HG03520 (cell line): ENCODE data around the gene VAMP8.
"Not testable (repeated sequence)": the region's sequence is repeated elsewhere in the genome, so short reads cannot be mapped to it uniquely, and the experiment has no call there.

Source experiments
- ATAC-seq: cut with Tn5 transposase; IDR thresholded peaks from one replicate; pipeline ENCODE4 v1.9.1; 2021; ENCODE audit warnings: mild to moderate bottlenecking, moderate library complexity; ENCODE audit not compliant: unreplicated experiment

The VAMP8 gene

DNA sequence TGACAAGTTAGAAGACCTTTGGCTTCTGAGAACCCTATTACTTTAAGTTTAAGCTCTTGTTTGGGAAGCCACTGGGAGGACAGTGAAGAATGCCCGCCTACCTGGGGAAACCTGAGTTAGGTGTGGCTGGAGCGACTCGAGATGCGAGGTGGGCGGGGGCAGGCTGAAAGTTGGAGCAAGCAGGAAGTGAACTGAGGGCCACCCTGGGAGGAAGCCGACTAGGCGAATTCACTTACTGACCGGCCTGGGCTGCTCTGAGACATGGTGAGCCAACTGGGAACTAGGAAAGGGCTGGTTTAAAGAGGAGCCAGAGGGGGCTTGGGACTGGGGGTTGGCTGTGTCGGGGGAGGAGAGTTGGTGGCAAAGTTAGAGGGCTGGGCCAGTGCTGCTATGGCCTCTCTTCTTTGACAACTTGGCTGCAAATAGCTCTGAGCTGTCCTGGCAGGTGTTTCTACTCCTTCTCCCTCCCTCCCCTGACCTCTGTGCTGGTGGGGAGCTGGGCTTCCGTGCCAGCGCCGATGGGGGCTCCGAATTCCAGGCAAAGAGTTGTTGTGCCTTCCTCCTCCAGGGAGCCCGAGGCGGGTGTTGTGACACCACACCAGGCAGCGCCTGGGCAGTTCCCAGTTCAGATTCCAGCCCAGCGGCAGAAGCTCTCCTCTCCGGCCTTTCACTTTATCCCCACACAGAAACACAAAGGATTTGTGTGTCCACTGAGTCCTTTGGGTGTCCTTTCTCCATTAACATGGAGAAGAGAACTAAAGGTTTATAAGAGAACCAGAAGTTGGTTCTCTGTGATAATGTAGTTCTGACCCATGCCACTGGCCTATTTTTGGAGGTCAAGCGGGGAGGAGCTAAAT is at the start of gene VAMP8:
Gene VAMP8 (plus strand): TSS at position 201 of the 857 bp plus-strand sequence. CDS start 61 bp downstream, at position 262.
- ATAC-seq: peak; percentile 54

- ATAC-seq: no peak
These were observed 49.6 kb upstream of the VAMP8 start for GRCh38 chr2:85527787-85528186.

DNA sequence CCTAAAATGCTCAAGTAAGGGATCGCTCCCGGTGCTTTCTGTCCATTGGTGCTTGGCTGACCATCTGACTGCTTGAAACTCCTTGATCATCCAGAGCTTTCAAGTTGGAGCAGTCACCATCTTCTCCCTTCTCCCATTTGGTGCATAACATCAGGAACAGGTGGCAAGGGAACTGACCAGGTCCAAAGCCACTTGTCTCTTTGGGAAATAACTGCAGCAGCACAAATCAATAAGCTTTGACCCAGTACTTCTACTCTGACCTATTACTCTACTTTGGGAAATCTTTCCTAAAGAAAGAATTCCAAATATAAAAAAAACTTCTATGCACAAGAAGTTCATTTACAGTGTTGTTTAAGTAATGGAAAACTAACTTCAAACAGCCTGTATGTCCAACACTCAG is 49.0 kb upstream of the VAMP8 start:
- ATAC-seq: no peak

DNA sequence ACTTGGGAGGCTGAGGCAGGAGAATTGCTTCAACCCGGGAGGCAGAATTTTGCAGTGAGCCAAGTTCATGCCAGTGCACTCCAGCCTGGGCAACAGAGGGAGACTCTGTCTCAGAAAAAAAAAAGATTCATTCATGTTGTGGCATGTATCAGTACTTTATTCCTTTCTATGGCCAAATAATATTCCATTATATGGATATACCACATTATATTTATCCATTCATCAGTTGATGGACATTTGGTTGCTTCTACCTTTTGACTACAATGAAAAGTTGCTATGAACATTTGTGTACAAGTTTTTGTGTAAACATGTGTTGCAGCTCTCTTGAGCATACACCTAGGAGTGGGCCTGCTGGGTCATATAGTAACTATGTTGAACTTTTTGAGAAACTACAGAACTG is 47.6 kb upstream of the VAMP8 start:
- ATAC-seq: no peak

- no peak for ATAC-seq
These were observed 45.8 kb upstream of the VAMP8 start for GRCh38 chr2:85531589-85531988.

GRCh38 chr2:85534099-85534498 is 43.3 kb upstream of the VAMP8 start:
- ATAC-seq: no peak

DNA sequence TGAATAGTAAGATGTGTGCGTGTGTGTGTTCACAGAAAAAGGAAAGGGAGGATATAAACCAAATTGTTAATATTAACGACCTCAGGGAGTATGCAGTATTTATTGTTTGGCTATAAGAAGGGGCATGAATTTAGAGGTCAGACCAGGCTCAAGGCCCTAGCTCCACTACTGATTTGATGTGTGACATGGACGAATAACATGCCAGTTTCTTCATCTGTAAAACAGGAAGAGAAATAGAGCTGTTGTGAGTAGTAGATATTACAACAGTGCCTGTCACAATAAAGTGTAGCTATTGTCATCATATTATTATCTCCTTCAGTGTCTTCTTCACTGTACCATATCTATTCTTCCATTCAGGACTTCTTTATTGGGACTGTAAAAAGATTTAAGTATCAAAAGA is 42.5 kb upstream of the VAMP8 start:
- ATAC-seq: no peak

GRCh38 chr2:85536479-85536878 is 40.9 kb upstream of the VAMP8 start:
- ATAC-seq: no peak

DNA sequence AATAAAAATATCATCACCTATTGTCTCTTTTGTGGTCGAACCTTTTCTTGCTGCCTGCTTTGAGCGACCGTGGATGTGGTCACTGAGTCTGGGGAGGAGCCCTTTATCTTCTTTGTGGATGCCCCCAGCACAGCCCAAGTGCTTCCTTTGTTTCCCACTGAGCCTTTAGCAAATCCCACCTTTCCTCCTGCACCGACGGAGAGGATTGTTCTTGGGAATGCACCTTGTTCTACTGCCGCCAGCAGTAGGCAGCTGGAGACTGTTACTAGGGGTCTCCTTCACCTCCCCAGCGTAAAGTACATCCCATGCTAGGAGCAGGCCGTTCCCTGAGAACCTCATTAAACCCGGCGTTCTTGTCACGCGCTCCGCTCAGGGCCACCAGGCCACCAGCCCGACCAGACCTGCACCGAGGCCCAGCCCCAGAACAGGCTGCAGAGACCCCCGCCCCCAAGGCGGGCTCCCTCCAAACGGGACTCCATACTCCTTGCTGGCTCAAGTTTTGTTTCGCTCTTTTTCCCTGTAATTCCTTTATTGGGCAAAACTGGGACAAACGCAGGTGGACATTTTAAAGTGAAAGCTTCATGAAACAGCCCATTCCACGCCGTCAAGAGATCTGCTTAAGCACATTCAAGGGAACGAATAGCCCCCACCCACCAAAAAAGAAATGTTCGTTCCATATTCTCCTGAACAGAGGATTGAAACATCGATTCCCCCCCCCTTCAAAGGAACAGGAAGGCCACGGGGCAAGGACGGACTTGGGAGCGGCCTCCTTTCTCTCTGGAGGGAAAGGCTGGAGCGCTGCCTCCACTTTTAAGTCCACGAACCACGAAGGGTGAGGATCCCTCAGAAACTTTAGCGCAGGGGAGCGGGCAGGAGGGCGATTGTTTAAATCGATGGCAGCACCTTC is 39.5 kb upstream of the VAMP8 start:
- ATAC-seq: no peak

- peak; percentile 65 for ATAC-seq
These were observed 38.7 kb upstream of the VAMP8 start, which contains the start of gene MAT2A for GRCh38 chr2:85538507-85539360. TSS of gene MAT2A (plus strand) at chr2:85539168. CDS start at chr2:85539288, 120 bp downstream.

DNA sequence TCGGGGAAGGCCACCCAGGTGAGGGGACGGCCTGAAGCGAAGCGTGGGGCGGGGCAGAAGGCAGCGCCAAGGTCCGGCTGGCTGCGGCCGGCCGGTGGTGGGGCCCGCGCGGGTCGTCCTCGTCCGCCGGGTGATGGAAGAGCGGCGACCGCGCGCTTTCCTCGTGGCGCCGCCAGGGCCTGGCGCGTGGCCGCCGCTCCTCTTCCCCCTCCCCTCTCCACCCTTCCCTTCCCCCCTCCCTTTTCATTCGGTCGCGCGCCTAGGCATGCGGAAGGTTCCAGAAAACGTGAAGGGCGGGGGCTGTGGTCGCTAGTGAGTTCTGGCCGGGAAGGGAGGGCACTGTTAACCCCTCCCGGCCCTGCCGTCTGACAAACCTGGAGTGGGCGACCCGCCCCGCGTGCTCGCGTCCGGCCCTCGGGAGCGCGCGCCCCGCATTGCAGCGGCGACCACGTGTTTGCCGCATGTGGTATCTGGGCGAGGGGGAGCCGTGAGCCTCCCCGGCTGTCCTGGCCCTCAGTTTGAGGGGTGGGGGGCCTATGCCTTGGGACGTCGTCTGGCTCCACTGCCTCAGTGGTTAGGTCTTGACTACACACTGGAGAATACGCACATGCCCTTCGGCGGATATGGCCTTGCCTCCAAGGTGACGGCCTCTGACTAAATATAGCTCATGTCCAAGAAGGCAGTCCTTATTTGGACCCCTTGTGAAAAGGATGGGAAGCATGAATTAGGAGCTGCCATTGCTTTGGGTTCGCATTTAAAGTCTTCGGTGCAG is 37.8 kb upstream of the VAMP8 start:
- ATAC-seq: peak; percentile 26

- ATAC-seq: no peak
These were observed 37.2 kb upstream of the VAMP8 start for GRCh38 chr2:85540133-85540648.

- no peak for ATAC-seq
These were observed 36.1 kb upstream of the VAMP8 start for GRCh38 chr2:85541262-85541661.

DNA sequence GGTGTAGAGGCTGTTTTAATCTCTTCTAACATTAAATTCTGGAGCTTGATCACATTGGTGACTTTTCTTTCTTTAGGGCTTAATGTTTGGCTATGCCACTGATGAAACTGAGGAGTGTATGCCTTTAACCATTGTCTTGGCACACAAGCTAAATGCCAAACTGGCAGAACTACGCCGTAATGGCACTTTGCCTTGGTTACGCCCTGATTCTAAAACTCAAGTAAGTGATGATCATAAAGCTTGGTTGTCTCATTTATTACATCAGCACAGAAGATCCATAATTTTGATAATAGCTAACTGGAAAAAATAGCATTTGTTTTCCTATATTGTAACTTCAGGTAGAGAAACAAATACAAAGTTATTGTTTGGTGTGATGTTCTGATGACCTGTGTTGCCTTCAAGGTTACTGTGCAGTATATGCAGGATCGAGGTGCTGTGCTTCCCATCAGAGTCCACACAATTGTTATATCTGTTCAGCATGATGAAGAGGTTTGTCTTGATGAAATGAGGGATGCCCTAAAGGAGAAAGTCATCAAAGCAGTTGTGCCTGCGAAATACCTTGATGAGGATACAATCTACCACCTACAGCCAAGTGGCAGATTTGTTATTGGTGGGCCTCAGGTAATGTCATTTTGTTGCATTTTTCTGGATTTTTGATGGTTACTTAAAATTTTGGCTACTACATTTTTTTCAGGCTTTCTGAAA is 35.5 kb upstream of the VAMP8 start:
- no peak for ATAC-seq

- no peak for ATAC-seq
These were observed 34.6 kb upstream of the VAMP8 start for GRCh38 chr2:85542777-85543176.

GRCh38 chr2:85544254-85544691 is 33.1 kb upstream of the VAMP8 start:
- not testable (repeated sequence) for ATAC-seq

DNA sequence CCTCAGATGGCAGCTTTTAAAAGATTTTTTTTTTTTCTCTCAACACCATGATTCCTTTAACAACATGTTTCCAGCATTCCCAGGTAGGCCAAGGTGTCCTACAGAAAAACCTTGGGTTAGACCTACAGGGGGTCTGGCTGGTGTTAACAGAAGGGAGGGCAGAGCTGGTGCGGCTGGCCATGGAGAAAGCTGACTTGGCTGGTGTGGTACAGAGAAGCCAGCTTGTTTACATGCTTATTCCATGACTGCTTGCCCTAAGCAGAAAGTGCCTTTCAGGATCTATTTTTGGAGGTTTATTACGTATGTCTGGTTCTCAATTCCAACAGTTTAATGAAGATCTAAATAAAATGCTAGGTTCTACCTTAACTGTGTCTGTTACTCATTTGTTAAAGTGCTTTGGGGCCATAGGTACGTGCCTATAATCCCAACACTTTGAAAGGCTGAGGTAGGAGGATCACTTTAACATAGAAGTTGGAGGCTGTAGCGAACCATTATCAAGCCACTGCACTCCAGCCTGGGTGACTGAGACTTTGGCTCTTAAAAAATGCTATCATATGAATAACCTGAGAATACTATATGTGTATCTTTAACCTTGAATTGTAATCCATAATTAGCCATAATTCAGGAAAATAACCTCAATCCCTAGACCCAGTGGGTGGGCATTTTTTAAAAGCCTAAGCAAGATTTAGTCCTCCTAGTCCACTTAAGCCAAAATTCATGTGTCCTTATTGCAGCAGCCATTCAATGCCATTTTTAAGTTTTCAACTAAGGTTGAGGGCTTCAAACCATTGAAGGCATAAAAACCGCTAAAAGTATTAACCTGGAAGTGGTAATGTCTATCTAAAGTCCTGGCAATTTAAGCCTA is 32.2 kb upstream of the VAMP8 start:
- not testable (repeated sequence) for ATAC-seq

DNA sequence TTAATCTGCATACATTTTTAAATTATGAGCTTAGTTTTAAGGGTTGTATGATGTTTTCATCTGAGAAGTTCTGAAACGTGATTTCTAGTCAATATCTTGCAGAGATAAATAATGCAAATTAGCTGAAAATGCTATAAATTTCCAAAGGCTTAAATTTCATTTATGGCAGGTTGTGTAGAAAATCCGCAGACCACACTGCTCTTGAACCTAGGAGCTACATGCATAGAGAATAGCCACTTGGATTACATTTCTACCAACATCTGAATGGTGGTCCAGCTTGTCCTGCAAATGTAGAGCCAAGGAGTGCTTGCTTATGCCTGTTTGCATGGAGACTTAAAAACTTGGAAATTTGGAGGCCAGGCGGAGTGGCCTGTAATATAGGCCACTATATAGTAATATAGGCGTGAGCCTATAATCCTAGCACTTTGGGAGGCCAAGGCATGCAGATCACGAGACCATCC is 31.6 kb upstream of the VAMP8 start:
- no peak for ATAC-seq
